Vagina (tissue), 2 donors: ENCODE measurements around the gene WDFY2.

Source experiments
- POLR2A ChIP-seq, 2 donors: fragments of 450-650 bp; IDR thresholded peaks; one replicate each; pipeline ENCODE4 v1.6.1; 2017; ENCODE audit warnings: antibody characterized with exemption in 2 of 2, mild to moderate bottlenecking in 2 of 2, moderate library complexity in 2 of 2
- POLR2AphosphoS5 ChIP-seq, 2 donors: sonication (generic); formaldehyde crosslinking; IDR thresholded peaks; one replicate each; pipeline ENCODE4 v1.9.0; 2017; ENCODE audit warnings: antibody characterized with exemption in 2 of 2, mild to moderate bottlenecking in 2 of 2, low read depth in 1 of 2; ENCODE audit not compliant: insufficient read depth in 1 of 2
- TF ChIP-seq, protein P1 (sequence below), 3 experiments: fragments of 450-650 bp in 2 of 3; fragments of 200-600 bp in 1 of 3; sonication (generic) in 1 of 3; IDR thresholded peaks; one replicate each; pipeline ENCODE4 v1.5.1; 2017 to 2019; ENCODE audit warnings: antibody characterized with exemption in 3 of 3, mild to moderate bottlenecking in 2 of 3, moderate library complexity in 2 of 3

DNA sequence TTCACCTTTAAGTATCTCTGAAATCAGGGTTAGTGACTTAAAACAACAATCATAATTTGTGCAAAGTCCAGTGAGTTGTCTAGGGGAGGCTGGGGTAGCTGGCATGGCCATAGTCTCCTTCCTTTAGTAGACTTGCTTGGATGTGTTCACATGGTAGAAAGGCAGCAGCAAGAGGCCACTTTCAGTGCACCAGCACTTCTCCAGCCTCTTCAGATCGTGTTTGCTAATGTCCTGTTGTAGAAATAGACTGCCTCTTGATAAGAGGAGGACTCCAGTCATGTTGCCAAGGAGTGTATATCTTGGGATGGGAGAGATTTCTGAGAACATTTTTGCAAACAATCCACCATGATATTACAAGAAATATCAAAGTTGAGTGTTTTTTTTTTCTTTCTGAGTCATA, 22.9 kb downstream of the WDFY2 start:
- no peak for TF ChIP-seq POLR2AphosphoS5 (IDR thresholded peaks at IDR 0.05; ENCODE audit: insufficient read depth in 1 of 2, low read depth in 1 of 2)
- no peak for TF ChIP-seq POLR2A (IDR thresholded peaks at IDR 0.05)
- TF ChIP-seq, protein P1, sequence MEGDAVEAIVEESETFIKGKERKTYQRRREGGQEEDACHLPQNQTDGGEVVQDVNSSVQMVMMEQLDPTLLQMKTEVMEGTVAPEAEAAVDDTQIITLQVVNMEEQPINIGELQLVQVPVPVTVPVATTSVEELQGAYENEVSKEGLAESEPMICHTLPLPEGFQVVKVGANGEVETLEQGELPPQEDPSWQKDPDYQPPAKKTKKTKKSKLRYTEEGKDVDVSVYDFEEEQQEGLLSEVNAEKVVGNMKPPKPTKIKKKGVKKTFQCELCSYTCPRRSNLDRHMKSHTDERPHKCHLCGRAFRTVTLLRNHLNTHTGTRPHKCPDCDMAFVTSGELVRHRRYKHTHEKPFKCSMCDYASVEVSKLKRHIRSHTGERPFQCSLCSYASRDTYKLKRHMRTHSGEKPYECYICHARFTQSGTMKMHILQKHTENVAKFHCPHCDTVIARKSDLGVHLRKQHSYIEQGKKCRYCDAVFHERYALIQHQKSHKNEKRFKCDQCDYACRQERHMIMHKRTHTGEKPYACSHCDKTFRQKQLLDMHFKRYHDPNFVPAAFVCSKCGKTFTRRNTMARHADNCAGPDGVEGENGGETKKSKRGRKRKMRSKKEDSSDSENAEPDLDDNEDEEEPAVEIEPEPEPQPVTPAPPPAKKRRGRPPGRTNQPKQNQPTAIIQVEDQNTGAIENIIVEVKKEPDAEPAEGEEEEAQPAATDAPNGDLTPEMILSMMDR (IDR thresholded peaks at IDR 0.05) = no peak
